Hepatocyte (in vitro differentiated cells): ENCODE measurements around the gene MRPL57.

Source experiments
- EZH2phosphoT487 ChIP-seq: fragments of 200-600 bp; sonication (generic); IDR thresholded peaks from one replicate; pipeline ENCODE4 v1.6.1; 2018; ENCODE audit warnings: antibody characterized with exemption, mild to moderate bottlenecking, low read depth, moderate library complexity; ENCODE audit not compliant: unreplicated experiment, severe bottlenecking
- TF ChIP-seq, protein P1 (sequence below): fragments of 200-600 bp; sonication (generic); IDR thresholded peaks from 2 replicates; pipeline ENCODE4 v1.5.1; 2016; ENCODE audit warnings: antibody characterized with exemption, mild to moderate bottlenecking; ENCODE audit not compliant: poor library complexity

DNA sequence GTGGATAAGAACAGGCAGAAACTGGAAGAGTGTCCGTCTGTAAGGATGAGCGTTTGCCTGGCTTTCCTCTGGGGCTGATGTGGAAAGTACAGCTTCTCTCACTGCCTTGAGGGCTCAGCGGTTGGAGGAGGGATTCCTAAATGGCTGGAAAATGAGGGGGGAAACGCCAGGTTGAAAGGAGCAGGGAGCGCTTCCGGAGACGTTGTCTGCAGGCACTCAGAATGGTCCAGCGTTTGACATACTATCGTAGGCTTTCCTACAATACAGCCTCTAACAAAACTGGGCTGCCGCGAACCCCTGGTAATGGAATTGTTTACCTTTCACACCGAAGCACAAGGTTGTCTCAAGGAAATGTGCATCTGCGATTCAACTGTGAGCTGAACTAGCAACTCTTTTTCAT is 39.9 kb downstream of the MRPL57 start:
- TF ChIP-seq, protein P1, sequence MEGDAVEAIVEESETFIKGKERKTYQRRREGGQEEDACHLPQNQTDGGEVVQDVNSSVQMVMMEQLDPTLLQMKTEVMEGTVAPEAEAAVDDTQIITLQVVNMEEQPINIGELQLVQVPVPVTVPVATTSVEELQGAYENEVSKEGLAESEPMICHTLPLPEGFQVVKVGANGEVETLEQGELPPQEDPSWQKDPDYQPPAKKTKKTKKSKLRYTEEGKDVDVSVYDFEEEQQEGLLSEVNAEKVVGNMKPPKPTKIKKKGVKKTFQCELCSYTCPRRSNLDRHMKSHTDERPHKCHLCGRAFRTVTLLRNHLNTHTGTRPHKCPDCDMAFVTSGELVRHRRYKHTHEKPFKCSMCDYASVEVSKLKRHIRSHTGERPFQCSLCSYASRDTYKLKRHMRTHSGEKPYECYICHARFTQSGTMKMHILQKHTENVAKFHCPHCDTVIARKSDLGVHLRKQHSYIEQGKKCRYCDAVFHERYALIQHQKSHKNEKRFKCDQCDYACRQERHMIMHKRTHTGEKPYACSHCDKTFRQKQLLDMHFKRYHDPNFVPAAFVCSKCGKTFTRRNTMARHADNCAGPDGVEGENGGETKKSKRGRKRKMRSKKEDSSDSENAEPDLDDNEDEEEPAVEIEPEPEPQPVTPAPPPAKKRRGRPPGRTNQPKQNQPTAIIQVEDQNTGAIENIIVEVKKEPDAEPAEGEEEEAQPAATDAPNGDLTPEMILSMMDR: no peak
- no peak for TF ChIP-seq EZH2phosphoT487
